CD4-positive, alpha-beta T cell (primary cell): Measurements from ENCODE around the gene TTC21B. TPM values are rescaled to one million over a fixed set of nuclear protein-coding genes. Genes with fewer than 3 reads are reported as not detected.

Experiments used
- ATAC-seq: fragments of 200-7000 bp; cut with Tn5 transposase; one replicate; pipeline ENCODE4 v1.10.0; 2022; ENCODE audit warnings: mild to moderate bottlenecking; ENCODE audit not compliant: poor library complexity
- CTCF ChIA-PET: fragments of 350-600 bp; sonication (Branson Sonifier 250); formaldehyde crosslinking; loops from one replicate; lab custom pipeline; 2021; ENCODE audit warnings: antibody characterized with exemption, inconsistent platforms; lab: Charles Lee
- POLR2A ChIA-PET: fragments of 350-600 bp; sonication (Branson Sonifier 250); formaldehyde crosslinking; loops from one replicate; lab custom pipeline; 2021; ENCODE audit warnings: antibody characterized with exemption, inconsistent platforms; lab: Charles Lee
- DNase-seq, 14 experiments: peaks; one replicate each; pipeline ENCODE4 v3.0.0-alpha.2; 2013 to 2020; ENCODE audit warnings: mixed read lengths in 2 of 14
- H3K27ac ChIP-seq, 2 donors: one replicate each; pipeline versions ENCODE4 v1.5.1 to v1.7.0; 2013; ENCODE audit warnings: low read length in 2 of 2, low read depth in 1 of 2, mild to moderate bottlenecking in 1 of 2
- H3K27me3 ChIP-seq, 2 experiments: 1 replicate in 1 of 2; 2 replicates in 1 of 2; pipeline versions ENCODE4 v1.6.1 to v1.7.0; 2013; ENCODE audit warnings: low read length in 2 of 2, control low read depth in 1 of 2, mild to moderate bottlenecking in 1 of 2, moderate library complexity in 1 of 2; ENCODE audit not compliant: insufficient read depth in 2 of 2, control insufficient read depth in 1 of 2
- H3K36me3 ChIP-seq: one replicate; pipeline ENCODE4 v1.6.1; 2013; ENCODE audit warnings: low read length, control low read depth; ENCODE audit not compliant: insufficient read depth
- H3K4me1 ChIP-seq: one replicate; pipeline ENCODE4 v1.6.1; 2013; ENCODE audit warnings: low read length, control low read depth; ENCODE audit not compliant: insufficient read depth
- H3K4me3 ChIP-seq: one replicate; pipeline ENCODE4 v1.5.1; 2013; ENCODE audit warnings: mild to moderate bottlenecking, low read length, moderate library complexity
- H3K9me3 ChIP-seq, 2 experiments: 1 replicate in 1 of 2; 2 replicates in 1 of 2; pipeline versions ENCODE4 v1.6.1 to v1.7.0; 2013; ENCODE audit warnings: low read length in 2 of 2, mild to moderate bottlenecking in 2 of 2, control low read depth in 1 of 2, moderate library complexity in 1 of 2; ENCODE audit not compliant: control insufficient read depth in 1 of 2, insufficient read depth in 1 of 2
- H3K27ac Mint-ChIP-seq: one replicate; pipeline ENCODE4 v1.8.0; 2020; ENCODE audit warnings: mixed read lengths
- H3K27me3 Mint-ChIP-seq: one replicate; pipeline ENCODE4 v1.8.0; 2021; ENCODE audit warnings: mixed read lengths
- H3K36me3 Mint-ChIP-seq: one replicate; pipeline ENCODE4 v1.8.0; 2021; ENCODE audit warnings: low read depth, mixed read lengths
- H3K4me1 Mint-ChIP-seq: one replicate; pipeline ENCODE4 v1.8.0; 2021; ENCODE audit warnings: low read depth, mixed read lengths
- H3K4me3 Mint-ChIP-seq: one replicate; pipeline ENCODE4 v1.8.0; 2020; ENCODE audit warnings: mild to moderate bottlenecking, mixed read lengths
- H3K9me3 Mint-ChIP-seq: one replicate; pipeline ENCODE4 v1.8.0; 2020; ENCODE audit warnings: mixed read lengths
- CTCF ChIP-seq: fragments of 200-600 bp; IDR thresholded peaks from one replicate; pipeline ENCODE4 v1.8.0; 2022; ENCODE audit warnings: antibody characterized with exemption, mild to moderate bottlenecking
- intact Hi-C, 2 experiments: fragments of 100-400 bp; cut with DNase I in 1 of 2; cut with micrococcal nuclease in 1 of 2; formaldehyde crosslinking; loops; one replicate each; pipeline versions ENCODE4 v1.15.1 to v1.9.0; 2023 to 2025; cut with DNase I, micrococcal nuclease
- total RNA-seq, 174 experiments: library from RNA in 2 of 174; stranded (reverse) in 2 of 174; gene quantifications; one replicate each; pipeline ENCODE4 v1.2.3 and lab custom pipeline; 2021 to 2026

Gene TTC21B
- total RNA-seq, 2 experiments from 2014 or later, result 22.9 to 25.4 TPM

GRCh38 chr2:165886487-165887146 is 67.0 kb downstream of the TTC21B start:
- H3K9me3 Mint-ChIP-seq, result no peaks in the 10 kb centered on the region
- no peak overlapping the region for H3K4me3 Mint-ChIP-seq
- no peaks in the 10 kb centered on the region for H3K4me1 Mint-ChIP-seq
- CTCF ChIA-PET, result interaction anchor here (1.3 to 1.6 kb wide), 1 partner anchor 12 kb away, joined by 3 to 4 read pairs; no protein-coding TSS in a partner anchor
- no peak for TF ChIP-seq CTCF
- Histone ChIP-seq H3K36me3 (peaks cover 60% of the 10 kb centered on the region), H3K4me3 (no peak overlapping the region), H3K9me3 (no peaks in the 10 kb centered on the region), H3K4me1 (no peaks in the 10 kb centered on the region), H3K27ac (no peak overlapping the region), H3K27me3 (no peaks in the 10 kb centered on the region)
- intact Hi-C loops, result no loop called here
- H3K27ac Mint-ChIP-seq, result no peak overlapping the region
- H3K36me3 Mint-ChIP-seq, result peaks cover 80% of the 10 kb centered on the region
- POLR2A ChIA-PET, result no interaction called here
- ATAC-seq (no peak), DNase-seq (no peak)
- H3K27me3 Mint-ChIP-seq, result no peaks in the 10 kb centered on the region

GRCh38 chr2:165877565-165878550 is 75.7 kb downstream of the TTC21B start:
- peak overlapping the region; percentile 74 for H3K27ac Mint-ChIP-seq
- Histone ChIP-seq H3K27me3 (no peaks in the 10 kb centered on the region), H3K4me3 (no peak overlapping the region), H3K4me1 (no peaks in the 10 kb centered on the region), H3K36me3 (peaks cover 24% of the 10 kb centered on the region), H3K27ac (no peak overlapping the region), H3K9me3 (no peaks in the 10 kb centered on the region)
- POLR2A ChIA-PET, result no interaction called here
- intact Hi-C loops, result loop anchor here in 1 of 2 experiments (10.0 kb wide), 1 partner anchor 863 kb away; no protein-coding TSS in a partner anchor
- H3K36me3 Mint-ChIP-seq, result peaks cover 40% of the 10 kb centered on the region
- peaks cover 34% of the 10 kb centered on the region for H3K4me1 Mint-ChIP-seq
- CTCF ChIA-PET, result no interaction called here
- H3K4me3 Mint-ChIP-seq, result no peak overlapping the region
- no peaks in the 10 kb centered on the region for H3K27me3 Mint-ChIP-seq
- no peak for TF ChIP-seq CTCF
- no peaks in the 10 kb centered on the region for H3K9me3 Mint-ChIP-seq
- DNase-seq (peak in 3 of 14 experiments; percentile 49 to 54 (median 51)), ATAC-seq (peak; percentile 32)

DNA sequence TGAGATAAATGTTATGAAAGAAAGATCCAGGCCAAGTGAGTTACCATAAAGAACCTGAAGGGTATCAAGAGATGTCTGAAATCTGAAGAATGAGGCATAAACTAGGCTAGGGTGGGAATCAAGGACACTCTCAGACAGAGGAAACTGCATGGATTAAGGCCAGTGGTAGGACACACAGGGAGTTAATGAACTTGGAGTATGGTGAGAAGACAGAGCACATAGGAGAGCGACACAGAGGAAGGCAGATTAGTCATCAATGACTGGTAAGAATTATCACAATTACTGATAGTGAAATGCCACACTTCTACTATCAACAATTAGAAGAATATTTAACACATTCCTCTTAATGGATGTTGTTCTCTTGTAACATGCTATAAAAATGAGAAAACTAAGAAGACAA is 76.9 kb downstream of the TTC21B start:
- intact Hi-C loops, result loop anchor here in 1 of 2 experiments (10.0 kb wide), 1 partner anchor 862 kb away; no protein-coding TSS in a partner anchor
- Mint-ChIP-seq H3K4me1 (peaks cover 34% of the 10 kb centered on the region), H3K4me3 (no peak overlapping the region)

More for the DNA sequence above, 76.9 kb downstream of the TTC21B start:
- Mint-ChIP-seq H3K27me3 (no peaks in the 10 kb centered on the region), H3K36me3 (peaks cover 40% of the 10 kb centered on the region), H3K9me3 (no peaks in the 10 kb centered on the region), H3K27ac (peak overlapping the region; percentile 74)
- no peak overlapping the region for H3K4me3 ChIP-seq
- no peaks in the 10 kb centered on the region for H3K4me1 ChIP-seq
- peaks cover 18% of the 10 kb centered on the region for H3K36me3 ChIP-seq
- H3K9me3 ChIP-seq, result no peaks in the 10 kb centered on the region
- POLR2A ChIA-PET, result no interaction called here
- ATAC-seq (no peak), DNase-seq (no peak)
- TF ChIP-seq CTCF, result no peak
- CTCF ChIA-PET, result no interaction called here
- no peak overlapping the region for H3K27ac ChIP-seq
- no peaks in the 10 kb centered on the region for H3K27me3 ChIP-seq
